NB4 (cell line): ENCODE data around the gene NAT10.

Experiments used
- DNase-seq: peaks from one replicate; pipeline ENCODE4 v3.0.0; 2010; ENCODE audit warnings: low read depth
- H3K4me3 ChIP-seq: one replicate; pipeline ENCODE4 v1.5.1; 2011; ENCODE audit warnings: mild to moderate bottlenecking, low read depth, low read length, moderate library complexity
- MYC ChIP-seq: IDR thresholded peaks from 2 replicates; pipeline ENCODE4 v1.6.1; 2011; ENCODE audit warnings: low read depth, low read length
- POLR2A ChIP-seq: IDR thresholded peaks from 2 replicates; pipeline ENCODE4 v1.6.1; 2011; ENCODE audit warnings: mild to moderate bottlenecking; ENCODE audit not compliant: insufficient read length; ENCODE audit errors: extremely low read depth
- TF ChIP-seq, protein P1 (sequence below): IDR thresholded peaks from 2 replicates; pipeline ENCODE4 v1.6.1; 2011; ENCODE audit warnings: low read depth, low read length
- TF ChIP-seq, protein P2 (sequence below): IDR thresholded peaks from one replicate; pipeline ENCODE4 v1.5.1; 2012; ENCODE audit warnings: low read depth, low read length

NAT10 gene

DNA sequence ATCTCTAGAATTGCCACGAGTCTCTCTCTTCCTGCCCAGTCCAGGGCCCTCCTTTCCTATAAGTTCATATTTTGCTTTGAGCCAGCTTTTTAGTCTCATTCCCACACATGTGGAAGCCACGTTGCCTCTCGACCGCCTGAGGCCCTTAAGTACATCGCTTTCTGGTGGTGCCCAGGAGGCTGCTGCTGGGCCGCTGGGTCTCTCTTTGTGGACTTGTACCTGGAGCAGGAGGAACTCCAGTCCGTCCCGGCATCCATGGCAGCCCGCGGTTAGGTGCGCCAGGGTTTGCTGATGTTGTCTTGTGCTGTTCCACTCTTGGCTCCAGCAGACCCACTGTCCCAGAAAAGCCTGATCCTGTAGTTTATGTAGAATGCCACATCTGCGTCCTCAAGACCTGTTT, 41.0 kb downstream of the NAT10 start:
- DNase-seq = no peak
- TF ChIP-seq, protein P1, sequence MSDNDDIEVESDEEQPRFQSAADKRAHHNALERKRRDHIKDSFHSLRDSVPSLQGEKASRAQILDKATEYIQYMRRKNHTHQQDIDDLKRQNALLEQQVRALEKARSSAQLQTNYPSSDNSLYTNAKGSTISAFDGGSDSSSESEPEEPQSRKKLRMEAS = no peak
- H3K4me3 ChIP-seq = no peak overlapping the region

DNA sequence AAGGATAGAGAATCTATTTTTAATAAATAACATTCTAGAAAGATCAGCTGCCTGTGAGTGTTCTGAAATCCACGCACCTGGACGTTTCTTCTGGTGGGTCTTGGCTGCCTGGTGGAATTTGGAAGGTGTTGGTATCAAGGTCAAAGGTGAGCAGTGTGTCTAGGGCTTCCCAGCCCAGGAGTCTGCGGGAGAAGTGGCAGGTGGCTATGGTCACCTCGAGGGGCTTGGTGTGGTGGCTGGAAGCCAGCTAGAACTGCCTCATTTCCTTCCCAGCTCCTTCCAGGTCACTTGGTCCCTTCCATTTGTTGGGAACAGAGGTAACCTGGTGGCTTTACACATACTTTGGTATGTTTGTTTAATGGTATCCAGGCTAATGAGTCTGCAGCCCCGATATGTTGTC, 41.4 kb downstream of the NAT10 start:
- H3K4me3 ChIP-seq = no peak overlapping the region
- TF ChIP-seq POLR2A (no peak), MYC (no peak)
- TF ChIP-seq, protein P1 = no peak
- TF ChIP-seq, protein P2, sequence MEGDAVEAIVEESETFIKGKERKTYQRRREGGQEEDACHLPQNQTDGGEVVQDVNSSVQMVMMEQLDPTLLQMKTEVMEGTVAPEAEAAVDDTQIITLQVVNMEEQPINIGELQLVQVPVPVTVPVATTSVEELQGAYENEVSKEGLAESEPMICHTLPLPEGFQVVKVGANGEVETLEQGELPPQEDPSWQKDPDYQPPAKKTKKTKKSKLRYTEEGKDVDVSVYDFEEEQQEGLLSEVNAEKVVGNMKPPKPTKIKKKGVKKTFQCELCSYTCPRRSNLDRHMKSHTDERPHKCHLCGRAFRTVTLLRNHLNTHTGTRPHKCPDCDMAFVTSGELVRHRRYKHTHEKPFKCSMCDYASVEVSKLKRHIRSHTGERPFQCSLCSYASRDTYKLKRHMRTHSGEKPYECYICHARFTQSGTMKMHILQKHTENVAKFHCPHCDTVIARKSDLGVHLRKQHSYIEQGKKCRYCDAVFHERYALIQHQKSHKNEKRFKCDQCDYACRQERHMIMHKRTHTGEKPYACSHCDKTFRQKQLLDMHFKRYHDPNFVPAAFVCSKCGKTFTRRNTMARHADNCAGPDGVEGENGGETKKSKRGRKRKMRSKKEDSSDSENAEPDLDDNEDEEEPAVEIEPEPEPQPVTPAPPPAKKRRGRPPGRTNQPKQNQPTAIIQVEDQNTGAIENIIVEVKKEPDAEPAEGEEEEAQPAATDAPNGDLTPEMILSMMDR = no peak
- no peak for DNase-seq

DNA sequence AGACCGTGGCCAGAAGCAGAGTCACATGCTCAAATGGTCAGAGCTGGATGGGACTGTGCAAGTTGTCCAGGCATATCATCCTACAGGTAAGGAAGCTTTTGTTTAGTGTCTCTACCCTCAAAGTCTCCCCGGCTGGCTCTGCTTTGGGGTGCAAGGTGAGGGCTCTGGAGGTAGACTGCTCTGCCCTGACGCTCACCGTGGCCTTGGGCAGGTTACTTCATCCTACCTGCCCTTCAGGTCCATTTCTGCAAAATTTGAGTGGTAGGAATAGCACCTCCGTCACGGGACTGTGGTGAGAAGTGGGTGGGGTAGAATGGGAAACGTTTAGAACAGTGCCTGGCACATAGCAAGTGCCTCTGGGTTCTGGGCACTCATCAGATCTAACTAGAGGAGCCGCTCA, 42.2 kb downstream of the NAT10 start:
- TF ChIP-seq, protein P1 = no peak
- no peak for TF ChIP-seq MYC
- TF ChIP-seq POLR2A = no peak
- TF ChIP-seq, protein P2 = no peak
- H3K4me3 ChIP-seq = no peak overlapping the region
- DNase-seq = no peak

DNA sequence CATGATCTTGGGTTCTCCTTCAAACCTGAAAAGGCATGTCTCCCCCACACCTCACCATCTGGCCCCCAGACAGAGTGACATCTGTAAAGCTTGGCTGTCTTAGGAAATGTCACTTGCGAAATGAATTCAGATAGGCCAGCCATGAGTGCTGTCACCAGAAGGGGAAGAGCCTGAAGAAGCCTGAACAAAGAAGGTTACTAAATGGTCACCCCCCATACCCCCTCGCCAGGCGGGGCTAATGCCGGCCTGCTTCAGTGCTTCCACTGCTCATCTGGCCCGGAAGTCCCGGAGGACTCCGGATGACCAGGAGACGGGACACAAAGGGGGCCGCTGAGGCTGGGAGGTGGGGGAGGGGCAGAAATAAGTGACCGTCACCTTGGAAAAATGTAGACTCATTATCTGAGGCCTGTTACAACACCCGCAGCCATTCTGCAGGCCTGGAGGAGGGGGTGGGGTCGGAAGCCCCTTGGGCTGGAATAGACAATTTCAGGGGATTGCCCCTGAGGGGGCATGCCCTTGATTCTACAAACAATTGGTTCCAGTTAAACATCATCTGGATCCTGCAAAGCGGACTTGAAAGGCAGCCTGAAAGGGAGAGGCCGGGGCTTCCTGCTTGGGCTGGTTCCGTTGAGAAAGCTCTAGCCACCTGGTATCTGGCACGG, 43.2 kb downstream of the NAT10 start:
- TF ChIP-seq, protein P1 = peak; percentile 77
- TF ChIP-seq, protein P2 = no peak
- no peak overlapping the region for H3K4me3 ChIP-seq
- peak; percentile 91 for DNase-seq

DNA sequence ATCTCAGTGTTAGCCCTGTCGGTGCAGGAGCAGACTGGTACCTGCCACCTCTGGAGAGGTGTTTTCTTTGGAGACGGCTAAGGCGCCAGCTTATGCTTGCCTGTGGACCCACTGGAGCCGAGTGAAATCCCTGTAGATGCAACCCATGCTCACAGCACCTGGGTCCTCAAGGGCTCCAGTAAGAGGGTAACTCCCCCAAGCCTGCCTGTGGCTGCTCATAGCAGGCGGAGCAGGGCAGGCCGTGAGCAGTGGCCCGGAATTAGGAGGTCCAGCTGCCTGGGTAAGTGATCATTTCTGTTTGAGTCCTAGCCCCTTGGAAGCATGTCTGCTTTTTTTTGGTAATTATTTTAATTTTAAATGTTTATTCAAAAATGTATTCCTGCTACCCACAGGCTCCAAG, 43.8 kb downstream of the NAT10 start:
- TF ChIP-seq MYC (no peak), POLR2A (no peak)
- TF ChIP-seq, protein P2 = no peak
- TF ChIP-seq, protein P1 = no peak
- no peak for DNase-seq
- no peak overlapping the region for H3K4me3 ChIP-seq

DNA sequence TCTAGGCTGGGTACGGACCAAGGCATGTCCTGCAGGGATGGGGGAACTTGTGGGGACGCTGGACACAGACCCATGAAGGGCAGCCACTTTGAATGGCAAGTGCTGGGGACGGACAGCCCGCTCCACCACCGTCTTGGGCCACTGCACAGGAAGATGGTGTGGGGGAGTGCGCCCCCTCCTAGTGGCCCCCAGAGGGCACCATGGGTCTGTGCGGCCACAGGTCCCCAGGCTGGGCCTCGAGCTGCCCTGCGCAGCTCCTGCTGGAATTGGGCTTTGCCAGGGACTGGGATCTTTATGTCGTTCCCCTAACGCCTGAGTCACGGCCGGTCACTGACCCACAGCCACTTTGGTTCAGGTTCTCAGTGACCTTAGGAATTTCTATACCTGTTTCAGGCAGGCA, 44.4 kb downstream of the NAT10 start:
- TF ChIP-seq, protein P2 = peak; percentile 17
- TF ChIP-seq POLR2A = no peak
- DNase-seq = peak; percentile 49
- no peak overlapping the region for H3K4me3 ChIP-seq
